Heart right ventricle (tissue), 16 donors: ENCODE results near the gene ULK4. TPM values are rescaled to one million over a fixed set of nuclear protein-coding genes. Genes with fewer than 3 reads are reported as not detected.

Experiments
- ATAC-seq, 8 donors: fragments of 200-7000 bp; cut with Tn5 transposase; one replicate each; pipeline ENCODE4 v1.9.1; 2020; ENCODE audit warnings: mild to moderate bottlenecking in 8 of 8, moderate library complexity in 8 of 8, moderate number of reproducible peaks in 1 of 8
- DNase-seq, 2 donors: peaks; one replicate each; pipeline ENCODE4 v3.0.0-alpha.2; 2020
- H3K27ac ChIP-seq, 10 donors: fragments of 200-600 bp; sonication (generic) in 2 of 10; one replicate each; pipeline versions ENCODE4 v1.5.0 to v1.8.0; 2020 to 2022; ENCODE audit warnings: mild to moderate bottlenecking in 3 of 10
- H3K27me3 ChIP-seq, 7 donors: fragments of 200-600 bp; one replicate each; pipeline ENCODE4 v1.8.0; 2021 to 2022; ENCODE audit warnings: mild to moderate bottlenecking in 2 of 7
- H3K36me3 ChIP-seq, 9 donors: fragments of 200-600 bp; sonication (generic) in 1 of 9; one replicate each; pipeline versions ENCODE4 v1.5.0 to v1.8.0; 2020 to 2022; ENCODE audit warnings: mild to moderate bottlenecking in 2 of 9
- H3K4me1 ChIP-seq, 9 donors: fragments of 200-600 bp; sonication (generic) in 1 of 9; one replicate each; pipeline versions ENCODE4 v1.5.0 to v1.8.0; 2020 to 2022; ENCODE audit warnings: mild to moderate bottlenecking in 4 of 9
- H3K4me3 ChIP-seq, 10 donors: fragments of 200-600 bp; sonication (generic) in 2 of 10; one replicate each; pipeline versions ENCODE4 v1.5.0 to v1.8.0; 2020 to 2022; ENCODE audit warnings: mild to moderate bottlenecking in 7 of 10, moderate library complexity in 2 of 10
- H3K9me3 ChIP-seq, 11 donors: fragments of 200-600 bp in 10 of 11; sonication (generic) in 2 of 11; one replicate each; pipeline versions ENCODE4 v1.5.0 to v1.8.0; 2013 to 2022; ENCODE audit warnings: mild to moderate bottlenecking in 2 of 11, control low read depth in 1 of 11, moderate library complexity in 1 of 11
- CTCF ChIP-seq, 9 donors: fragments of 200-600 bp; sonication (generic) in 2 of 9; IDR thresholded peaks; one replicate each; pipeline versions ENCODE4 v1.5.0 to v1.8.0; 2021 to 2022; ENCODE audit warnings: antibody characterized with exemption in 9 of 9, mild to moderate bottlenecking in 5 of 9, moderate library complexity in 1 of 9
- WGBS, 2 donors: extraction: QIAGEN DNeasy Blood & Tissue Kit; methylation state at CpG; one replicate each; pipeline ENCODE4 v1.1.7; 2013; ENCODE audit warnings: inconsistent platforms in 1 of 2; 5-methylcytosine and 5-hydroxymethylcytosine counted together
- intact Hi-C, 10 donors: fragments of 100-400 bp; cut with DNase I; formaldehyde crosslinking; loops; one replicate each; pipeline versions ENCODE4 v1.11.1 to v1.14.2; 2022
- polyA plus RNA-seq, 2 donors: library from polyadenylated mRNA; stranded (reverse); fragments of 200-250 nt; gene quantifications; one replicate each; pipeline ENCODE4 v1.2.3, GENCODE V29; 2013
- total RNA-seq, 10 donors: library from RNA; stranded (reverse); fragmentation: NEBNext Ultra II Directional in 3 of 10; extraction: Animal tissue kit (Norgen Biotek cat#: 25700) in 3 of 10; gene quantifications; one replicate each; pipeline versions ENCODE4 v1.2.1 to v1.2.4, GENCODE V29; 2021 to 2023
- donor health status: Arrhythmogenic right ventricular cardiomyopathy.
- donor health status: ischemic (EF 13 %, LVEDD 7.1; RV severe dilation, severe dysfunction).
- donor health status: healthy with polysubstance abuse.
- donor health status: DM: no; HTN: yes; CAD: no.
- donor health status: DM: no; HTN: no; CAD: no.
- donor health status: ischemic (EF 25% LVEDD 6.9; RV normal size, moderate dysfunction).
- donor health status: ischemic (EF 25% LVEDD 5.7; RV mildly dilated, moderate dysfunction).
- donor health status: healthy.
- donor health status: DM: yes; HTN: yes; CAD: no.
- donor health status: Ischemic cardiomyopathy.
- donor health status: ischemic (EF 35%, LVEDD 5.7; RV mildly dilated, moderate dysfunction).
- donor health status: nonischemic (EF 11% LVEDD 7.7; RV severe dilation, severe dysfunction).
- donor health status: DM: yes; HTN: yes; CAD: no.
- donor health status: PGD.
- donor health status: ischemic (EF 29% LVEDD 5.4; RV normal size, mild dysfunction).
- donor health status: nonischemic (EF 23%, LVEDD 6.1; RV moderate dilation, normal function).

ULK4 gene
- total and polyA plus RNA-seq, 12 donors = 1.4 to 11.4 (median 2.6) TPM

GRCh38 chr3:41418961-41419691 is 542.8 kb downstream of the ULK4 start:
- H3K27ac ChIP-seq = no peak overlapping the region
- no peaks in the 10 kb centered on the region for H3K4me1 ChIP-seq
- no peaks in the 10 kb centered on the region for H3K9me3 ChIP-seq
- intact Hi-C loops = no loop called here
- no peaks in the 10 kb centered on the region for H3K36me3 ChIP-seq
- WGBS, 2 donors = 69 to 75% methylated on average over 7 of the region's 7 CpGs
- no peaks in the 10 kb centered on the region for H3K27me3 ChIP-seq
- ATAC-seq = no peak
- no peak for TF ChIP-seq CTCF (IDR thresholded peaks at IDR 0.05)
- DNase-seq = no peak
- no peak overlapping the region for H3K4me3 ChIP-seq

GRCh38 chr3:41417574-41417973 is 544.3 kb downstream of the ULK4 start:
- Histone ChIP-seq H3K36me3 (no peaks in the 10 kb centered on the region), H3K4me3 (no peak overlapping the region), H3K9me3 (no peaks in the 10 kb centered on the region), H3K4me1 (no peaks in the 10 kb centered on the region), H3K27me3 (no peaks in the 10 kb centered on the region), H3K27ac (no peak overlapping the region)
- 68 to 71% methylated on average over 3 of the region's 3 CpGs for WGBS, 2 donors
- intact Hi-C loops = no loop called here
- DNase-seq = no peak
- ATAC-seq = no peak
- no peak for TF ChIP-seq CTCF (IDR thresholded peaks at IDR 0.05)

- DNase-seq = no peak
- no peak for ATAC-seq
- no peaks in the 10 kb centered on the region for H3K4me1 ChIP-seq
- H3K9me3 ChIP-seq = peaks cover 0 to 4% (median 0%) of the 10 kb centered on the region in 11 donors
- 56 to 59% methylated on average over 1 of the region's 1 CpG for WGBS, 2 donors
- H3K4me3 ChIP-seq = no peak overlapping the region
- intact Hi-C loops = no loop called here
- H3K27ac ChIP-seq = no peak overlapping the region
- no peaks in the 10 kb centered on the region for H3K27me3 ChIP-seq
- H3K36me3 ChIP-seq = no peaks in the 10 kb centered on the region
- no peak for TF ChIP-seq CTCF (IDR thresholded peaks at IDR 0.05)
Observed at GRCh38 chr3:41411065-41411464, 550.8 kb downstream of the ULK4 start.

GRCh38 chr3:41405466-41405865 is 556.4 kb downstream of the ULK4 start:
- Histone ChIP-seq H3K27ac (no peak overlapping the region), H3K27me3 (no peaks in the 10 kb centered on the region), H3K9me3 (peaks cover 0 to 7% (median 0%) of the 10 kb centered on the region in 11 donors), H3K4me1 (no peaks in the 10 kb centered on the region), H3K36me3 (no peaks in the 10 kb centered on the region), H3K4me3 (no peak overlapping the region)
- 90 to 97% methylated on average over 2 of the region's 2 CpGs for WGBS, 2 donors
- ATAC-seq = no peak
- intact Hi-C loops = no loop called here
- no peak for TF ChIP-seq CTCF (IDR thresholded peaks at IDR 0.05)
- no peak for DNase-seq
